Mucosa of descending colon (tissue), 3 donors: ENCODE results near the gene CCND1. TPM values are rescaled to one million over a fixed set of nuclear protein-coding genes. Genes with fewer than 3 reads are reported as not detected.

Experiments used
- ATAC-seq: fragments of 200-7000 bp; cut with Tn5 transposase; one replicate; pipeline ENCODE4 v1.9.1; 2020; ENCODE audit warnings: mild to moderate bottlenecking, moderate library complexity
- DNase-seq, 3 donors: peaks; one replicate each; pipeline ENCODE4 v3.0.0-alpha.2; 2020
- H3K36me3 ChIP-seq: fragments of 200-600 bp; one replicate; pipeline ENCODE4 v1.8.0; 2021; ENCODE audit warnings: low read depth, mild to moderate bottlenecking
- H3K4me1 ChIP-seq: fragments of 200-600 bp; one replicate; pipeline ENCODE4 v1.8.0; 2021; ENCODE audit warnings: low read depth, mild to moderate bottlenecking
- H3K4me3 ChIP-seq: fragments of 200-600 bp; one replicate; pipeline ENCODE4 v1.8.0; 2021; ENCODE audit warnings: mild to moderate bottlenecking
- H3K9me3 ChIP-seq: fragments of 200-600 bp; one replicate; pipeline ENCODE4 v1.8.0; 2021; ENCODE audit warnings: mild to moderate bottlenecking
- intact Hi-C, 2 donors: fragments of 100-400 bp; cut with DNase I in 1 of 2; cut with micrococcal nuclease in 1 of 2; formaldehyde crosslinking; loops; one replicate each; pipeline versions ENCODE4 v1.11.0 to v1.11.1; 2022; cut with DNase I, micrococcal nuclease
- long read RNA-seq, 2 donors: library from polyadenylated mRNA; unstranded; transcript quantifications; one replicate each; pipeline ENCODE4 v2.0.0, GENCODE V29; 2019 to 2021
- total RNA-seq, 3 donors: library from RNA; stranded (reverse); fragmentation: NEBNext Ultra II Directional in 2 of 3; extraction: Animal tissue kit (Norgen Biotek cat#: 25700) in 2 of 3; gene quantifications; one replicate each; pipeline versions ENCODE4 v1.2.1 to v1.2.4, GENCODE V29; 2021 to 2023
- TF ChIP-seq, protein P1 (sequence below): fragments of 200-600 bp; IDR thresholded peaks from one replicate; pipeline ENCODE4 v1.8.0; 2022; ENCODE audit warnings: antibody characterized with exemption, mild to moderate bottlenecking
- donor health status: DM: no; HTN: no; CAD: no; lungs with moderate emphysema.
- donor health status: DM: no; HTN: no; CAD: no.
- donor health status: DM: no; HTN: yes; CAD: no.

Gene CCND1
- 10 to 100 TPM; 44.6 to 82.4 (median 58.9) TPM for total RNA-seq
- long read RNA-seq, donor 1, full-length matches to known transcripts, result 7 of 25 reads
- long read RNA-seq, donor 1, partial matches to known transcripts, result 15 of 25 reads
- long read RNA-seq, donor 1, other reads (novel, unspliced or antisense), result 3 of 25 reads
- long read RNA-seq, donor 2, full-length matches to known transcripts, result 21 of 32 reads
- long read RNA-seq, donor 2, partial matches to known transcripts, result 0 of 32 reads
- long read RNA-seq, donor 2, other reads (novel, unspliced or antisense), result 11 of 32 reads

DNA sequence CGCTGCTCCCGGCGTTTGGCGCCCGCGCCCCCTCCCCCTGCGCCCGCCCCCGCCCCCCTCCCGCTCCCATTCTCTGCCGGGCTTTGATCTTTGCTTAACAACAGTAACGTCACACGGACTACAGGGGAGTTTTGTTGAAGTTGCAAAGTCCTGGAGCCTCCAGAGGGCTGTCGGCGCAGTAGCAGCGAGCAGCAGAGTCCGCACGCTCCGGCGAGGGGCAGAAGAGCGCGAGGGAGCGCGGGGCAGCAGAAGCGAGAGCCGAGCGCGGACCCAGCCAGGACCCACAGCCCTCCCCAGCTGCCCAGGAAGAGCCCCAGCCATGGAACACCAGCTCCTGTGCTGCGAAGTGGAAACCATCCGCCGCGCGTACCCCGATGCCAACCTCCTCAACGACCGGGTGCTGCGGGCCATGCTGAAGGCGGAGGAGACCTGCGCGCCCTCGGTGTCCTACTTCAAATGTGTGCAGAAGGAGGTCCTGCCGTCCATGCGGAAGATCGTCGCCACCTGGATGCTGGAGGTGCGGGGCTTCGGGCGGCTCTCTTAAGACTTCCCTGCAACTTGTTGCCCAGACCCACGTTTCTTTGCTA lies at the start of gene CCND1:
CCND1 (plus strand) TSS at position 162 of the 587 bp plus-strand sequence; CDS start at position 320, 158 bp downstream.
- Histone ChIP-seq H3K36me3 (no peaks in the 10 kb centered on the region), H3K9me3 (no peaks in the 10 kb centered on the region), H3K4me3 (peak within 1 kb of the TSS; percentile 50), H3K4me1 (peaks cover 62% of the 10 kb centered on the region)
- intact Hi-C loops, result loop anchor here (5.0 to 10.0 kb wide), 2 partner anchors 536 to 539 kb away; no protein-coding TSS in a partner anchor
- ATAC-seq (peak; percentile 47), DNase-seq (peak; percentile 83 to 84 (median 84))
- TF ChIP-seq, protein P1, sequence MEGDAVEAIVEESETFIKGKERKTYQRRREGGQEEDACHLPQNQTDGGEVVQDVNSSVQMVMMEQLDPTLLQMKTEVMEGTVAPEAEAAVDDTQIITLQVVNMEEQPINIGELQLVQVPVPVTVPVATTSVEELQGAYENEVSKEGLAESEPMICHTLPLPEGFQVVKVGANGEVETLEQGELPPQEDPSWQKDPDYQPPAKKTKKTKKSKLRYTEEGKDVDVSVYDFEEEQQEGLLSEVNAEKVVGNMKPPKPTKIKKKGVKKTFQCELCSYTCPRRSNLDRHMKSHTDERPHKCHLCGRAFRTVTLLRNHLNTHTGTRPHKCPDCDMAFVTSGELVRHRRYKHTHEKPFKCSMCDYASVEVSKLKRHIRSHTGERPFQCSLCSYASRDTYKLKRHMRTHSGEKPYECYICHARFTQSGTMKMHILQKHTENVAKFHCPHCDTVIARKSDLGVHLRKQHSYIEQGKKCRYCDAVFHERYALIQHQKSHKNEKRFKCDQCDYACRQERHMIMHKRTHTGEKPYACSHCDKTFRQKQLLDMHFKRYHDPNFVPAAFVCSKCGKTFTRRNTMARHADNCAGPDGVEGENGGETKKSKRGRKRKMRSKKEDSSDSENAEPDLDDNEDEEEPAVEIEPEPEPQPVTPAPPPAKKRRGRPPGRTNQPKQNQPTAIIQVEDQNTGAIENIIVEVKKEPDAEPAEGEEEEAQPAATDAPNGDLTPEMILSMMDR, result no peak

DNA sequence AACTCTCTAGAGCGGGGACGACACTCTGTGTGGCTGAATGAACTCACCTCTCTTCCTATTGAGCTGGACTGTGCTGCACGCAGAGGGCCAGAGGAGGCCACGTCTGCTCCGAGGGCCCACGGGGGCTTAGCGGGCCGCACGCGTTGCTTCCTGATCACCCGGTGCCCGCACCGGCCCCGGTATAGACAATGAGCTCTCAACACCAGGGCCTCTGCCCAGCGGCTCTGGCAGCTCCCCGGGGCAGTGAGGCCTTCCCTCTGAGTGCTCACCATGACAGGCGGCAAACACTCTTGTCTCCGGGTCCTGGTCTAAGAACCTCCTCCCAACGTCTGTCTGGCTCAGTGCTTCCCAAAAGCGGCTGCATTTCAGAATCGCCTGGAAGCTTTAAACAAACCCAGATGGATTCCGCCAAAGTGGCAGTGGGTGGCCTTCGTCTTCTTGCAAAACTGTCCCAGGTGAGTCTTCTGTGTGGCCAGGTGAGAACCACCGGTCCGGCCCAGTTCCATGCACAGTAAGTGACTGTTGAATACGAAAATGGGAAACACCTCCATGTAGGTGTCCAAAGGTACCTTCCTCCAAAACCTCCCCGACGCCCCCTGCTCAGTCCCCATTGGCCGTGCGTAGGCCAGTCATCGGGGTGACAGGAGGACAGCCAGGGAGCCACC lies 47.8 kb upstream of the CCND1 start:
- no peak for DNase-seq
- TF ChIP-seq, protein P1, result no peak
- intact Hi-C loops, result no loop called here
- Histone ChIP-seq H3K4me1 (no peaks in the 10 kb centered on the region), H3K36me3 (no peaks in the 10 kb centered on the region), H3K4me3 (no peak overlapping the region), H3K9me3 (no peaks in the 10 kb centered on the region)
- ATAC-seq, result no peak

DNA sequence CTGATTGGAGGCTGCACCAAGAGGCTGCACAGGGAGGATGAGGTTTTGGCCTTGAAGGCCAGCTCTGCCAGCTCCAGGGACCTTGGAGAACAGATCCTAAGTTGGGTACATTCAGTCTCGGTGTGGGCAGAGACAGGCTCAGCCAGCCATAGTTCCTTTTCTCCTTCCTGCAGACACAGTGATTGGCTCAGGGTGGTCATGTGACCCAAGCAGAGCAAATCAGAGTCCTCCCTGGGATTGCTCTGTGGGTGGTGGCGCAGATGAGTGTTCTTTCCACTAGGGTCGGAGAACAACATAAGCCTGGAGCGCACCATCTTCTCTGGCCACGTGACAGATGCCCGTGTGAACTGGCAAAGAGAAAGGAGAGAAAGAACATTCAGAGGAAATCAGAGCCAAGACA lies 47.1 kb upstream of the CCND1 start:
- Histone ChIP-seq H3K36me3 (no peaks in the 10 kb centered on the region), H3K4me3 (no peak overlapping the region), H3K4me1 (no peaks in the 10 kb centered on the region), H3K9me3 (no peaks in the 10 kb centered on the region)
- TF ChIP-seq, protein P1, result no peak
- intact Hi-C loops, result no loop called here
- no peak for ATAC-seq
- no peak for DNase-seq

DNA sequence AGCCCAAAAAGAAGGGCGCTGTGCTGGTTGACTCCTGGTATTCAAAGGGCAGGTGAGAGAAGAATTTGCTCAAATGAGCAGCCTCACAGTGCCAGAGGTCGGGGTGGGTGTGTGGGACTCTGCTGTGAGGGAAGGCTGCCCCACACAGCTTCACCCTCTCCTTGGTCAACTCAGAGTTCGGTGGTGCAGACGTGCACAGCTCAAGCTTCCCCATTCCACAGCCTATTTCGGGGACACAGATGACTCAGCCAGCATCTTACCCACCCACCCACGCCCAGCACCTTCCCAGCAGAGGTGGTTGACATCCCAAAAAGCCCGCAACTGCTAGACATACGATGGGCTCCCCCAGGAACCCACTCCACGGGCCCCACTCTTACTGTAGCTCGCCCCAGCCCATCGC lies 46.5 kb upstream of the CCND1 start:
- no peaks in the 10 kb centered on the region for H3K4me1 ChIP-seq
- TF ChIP-seq, protein P1, result no peak
- intact Hi-C loops, result no loop called here
- no peaks in the 10 kb centered on the region for H3K9me3 ChIP-seq
- H3K36me3 ChIP-seq, result no peaks in the 10 kb centered on the region
- DNase-seq, result no peak
- H3K4me3 ChIP-seq, result no peak overlapping the region
- ATAC-seq, result no peak

DNA sequence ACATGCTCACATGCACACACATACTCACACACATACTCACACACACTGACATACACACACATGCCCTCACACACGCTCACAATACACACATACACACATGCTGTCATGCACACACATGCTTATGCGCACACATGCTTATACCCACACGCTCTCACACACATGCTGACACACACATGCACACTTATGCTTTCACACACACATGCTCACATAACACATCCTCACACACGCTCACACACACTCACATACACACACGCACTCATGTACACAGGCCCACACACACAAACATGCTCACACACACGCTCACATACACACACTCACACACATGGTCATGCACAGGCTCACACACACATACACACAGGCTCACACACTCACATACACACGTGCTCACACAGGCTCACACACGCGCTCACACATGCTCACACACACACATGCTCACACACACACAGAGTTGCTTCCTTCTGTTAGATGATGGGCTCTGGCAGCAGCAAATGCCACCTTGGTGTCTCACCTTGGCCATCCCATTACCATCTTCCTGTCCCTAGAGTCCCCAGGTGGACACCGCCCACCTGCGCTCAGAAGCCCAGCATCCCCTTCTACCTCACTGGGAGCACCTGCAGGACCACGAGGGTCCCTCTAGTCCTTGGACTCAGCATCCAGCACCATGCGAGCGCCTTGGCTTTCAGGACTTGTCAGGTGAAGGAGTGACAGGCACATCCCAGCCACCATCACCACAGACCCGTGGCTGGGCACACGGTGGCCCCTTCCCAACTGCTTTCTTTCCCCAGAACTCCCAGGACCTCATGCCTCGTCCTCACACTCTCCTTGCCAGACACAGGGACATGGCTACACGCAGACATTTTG lies 44.9 kb upstream of the CCND1 start:
- intact Hi-C loops, result no loop called here
- Histone ChIP-seq H3K9me3 (no peaks in the 10 kb centered on the region), H3K36me3 (no peaks in the 10 kb centered on the region), H3K4me3 (no peak overlapping the region), H3K4me1 (no peaks in the 10 kb centered on the region)
- ATAC-seq (no peak), DNase-seq (no peak)
- TF ChIP-seq, protein P1, result no peak
